Activated B cell treated with CpG ODN at 0.5 μM for 24 hours (primary cell): ENCODE data around the gene TGFB1. TPM values are rescaled to one million over a fixed set of nuclear protein-coding genes. Genes with fewer than 3 reads are reported as not detected.
A peak's percentile ranks its signal among the peaks of the same experiment; 100 is the strongest.

Source experiments
- ATAC-seq: fragments of 200-7000 bp; cut with Tn5 transposase; one replicate; pipeline ENCODE4 v1.10.0; 2021; ENCODE audit warnings: low read depth, mild to moderate bottlenecking, moderate library complexity
- CTCF ChIA-PET: fragments of 350-600 bp; sonication (Branson Sonifier 250); formaldehyde crosslinking; loops from one replicate; lab custom pipeline; 2021; ENCODE audit warnings: antibody characterized with exemption; lab: Charles Lee
- POLR2A ChIA-PET: fragments of 350-600 bp; sonication (Branson Sonifier 250); formaldehyde crosslinking; loops from one replicate; lab custom pipeline; 2021; ENCODE audit warnings: antibody characterized with exemption; lab: Charles Lee
- DNase-seq: peaks from one replicate; pipeline ENCODE4 v3.0.0; 2022
- H3K27ac Mint-ChIP-seq: one replicate; pipeline ENCODE4 v1.8.0; 2020; ENCODE audit warnings: mixed read lengths
- H3K27me3 Mint-ChIP-seq: one replicate; pipeline ENCODE4 v1.8.0; 2021; ENCODE audit warnings: mixed read lengths
- H3K36me3 Mint-ChIP-seq: one replicate; pipeline ENCODE4 v1.8.0; 2021; ENCODE audit warnings: low read depth, mixed read lengths
- H3K4me1 Mint-ChIP-seq: one replicate; pipeline ENCODE4 v1.8.0; 2021; ENCODE audit warnings: mixed read lengths
- H3K4me3 Mint-ChIP-seq: one replicate; pipeline ENCODE4 v1.8.0; 2020; ENCODE audit warnings: mild to moderate bottlenecking, mixed read lengths
- H3K9me3 Mint-ChIP-seq: one replicate; pipeline ENCODE4 v1.8.0; 2020; ENCODE audit warnings: mixed read lengths
- CTCF ChIP-seq: fragments of 200-600 bp; IDR thresholded peaks from one replicate; pipeline ENCODE4 v1.8.0; 2022; ENCODE audit warnings: antibody characterized with exemption, mild to moderate bottlenecking
- intact Hi-C: fragments of 100-400 bp; cut with micrococcal nuclease; formaldehyde crosslinking; loops from one replicate; pipeline ENCODE4 v1.15.1; 2024
- total RNA-seq: library from RNA; stranded (reverse); gene quantifications from 2 replicates; pipeline ENCODE4 v1.2.3, GENCODE V29; 2022

The TGFB1 gene
- total RNA-seq, 1 donor from 2014 or later = 88.5 TPM

GRCh38 chr19:41377977-41378709, 24.4 kb upstream of the TGFB1 start:
- POLR2A ChIA-PET = interaction anchor here (2.9 kb wide), 1 partner anchor 14 kb away, joined by 15 read pairs; the partner anchor contains the start of gene B9D2

GRCh38 chr19:41376998-41377365, 23.3 kb upstream of the TGFB1 start:
- TF ChIP-seq CTCF = no peak
- Mint-ChIP-seq H3K27ac (no peak overlapping the region), H3K4me3 (peak overlapping the region; percentile 52), H3K36me3 (no peaks in the 10 kb centered on the region), H3K4me1 (peaks cover 23% of the 10 kb centered on the region), H3K9me3 (no peaks in the 10 kb centered on the region), H3K27me3 (no peaks in the 10 kb centered on the region)
- intact Hi-C loops = no loop called here
- ChIA-PET POLR2A (interaction anchor here (0.6 kb wide), 1 partner anchor 173 kb away, joined by 4 read pairs; no protein-coding TSS in a partner anchor), CTCF (no interaction called here)
- DNase-seq (no peak), ATAC-seq (no peak)

More at GRCh38 chr19:41377977-41378709, 24.4 kb upstream of the TGFB1 start:
- CTCF ChIA-PET = no interaction called here
- Mint-ChIP-seq H3K27ac (peak overlapping the region; percentile 36), H3K9me3 (no peaks in the 10 kb centered on the region), H3K36me3 (peaks cover 4% of the 10 kb centered on the region), H3K4me3 (no peak overlapping the region), H3K27me3 (no peaks in the 10 kb centered on the region), H3K4me1 (peaks cover 23% of the 10 kb centered on the region)
- intact Hi-C loops = no loop called here
- ATAC-seq (peak; percentile 88), DNase-seq (no peak)
- TF ChIP-seq CTCF = no peak

- peak within 1 kb of the TSS; percentile 52 for H3K4me3 Mint-ChIP-seq
- H3K4me1 Mint-ChIP-seq = peaks cover 23% of the 10 kb centered on the region
- H3K9me3 Mint-ChIP-seq = no peaks in the 10 kb centered on the region
- DNase-seq (no peak), ATAC-seq (no peak)
- no peaks in the 10 kb centered on the region for H3K36me3 Mint-ChIP-seq
- intact Hi-C loops = no loop called here
- ChIA-PET POLR2A (no interaction called here), CTCF (no interaction called here)
- H3K27me3 Mint-ChIP-seq = no peaks in the 10 kb centered on the region
- no peak within 1 kb of the TSS for H3K27ac Mint-ChIP-seq
- TF ChIP-seq CTCF = no peak
These were observed 22.7 kb upstream of the TGFB1 start, which contains the start of gene TMEM91 for GRCh38 chr19:41376241-41376997. Gene TMEM91 (plus strand): TSS chr19:41376533. CDS start chr19:41378310, 1,777 bp downstream.

GRCh38 chr19:41373993-41374392, 20.3 kb upstream of the TGFB1 start:
- no peak for ATAC-seq
- H3K27me3 Mint-ChIP-seq = no peaks in the 10 kb centered on the region
- TF ChIP-seq CTCF = no peak
- no peak overlapping the region for H3K27ac Mint-ChIP-seq
- CTCF ChIA-PET = no interaction called here
- H3K36me3 Mint-ChIP-seq = no peaks in the 10 kb centered on the region
- POLR2A ChIA-PET = no interaction called here
- no peaks in the 10 kb centered on the region for H3K9me3 Mint-ChIP-seq
- H3K4me1 Mint-ChIP-seq = peaks cover 23% of the 10 kb centered on the region
- H3K4me3 Mint-ChIP-seq = no peak overlapping the region
- intact Hi-C loops = no loop called here
- DNase-seq = no peak

- Mint-ChIP-seq H3K9me3 (no peaks in the 10 kb centered on the region), H3K4me1 (peaks cover 19% of the 10 kb centered on the region), H3K4me3 (no peak overlapping the region), H3K27ac (no peak overlapping the region), H3K27me3 (no peaks in the 10 kb centered on the region), H3K36me3 (no peaks in the 10 kb centered on the region)
- DNase-seq = no peak
- intact Hi-C loops = no loop called here
- ChIA-PET CTCF (no interaction called here), POLR2A (interaction anchor here (1.1 kb wide), 1 partner anchor 9 kb away, joined by 5 read pairs; the partner anchor contains the start of gene B9D2)
- no peak for TF ChIP-seq CTCF
- ATAC-seq = no peak
These were observed 18.8 kb upstream of the TGFB1 start for GRCh38 chr19:41372501-41372900.
